ENCODE measurements around the gene SATL1.

Gene SATL1

GRCh38 chrX:85215946-85216345 lies 27.6 kb downstream of the SATL1 start:
- Histone ChIP-seq H2AK5ac (ENCODE audit: low read length, severe bottlenecking) (no peak overlapping the region), H3K4ac (ENCODE audit: low read depth in 1 of 2, low read length in 2 of 2) (no peak overlapping the region), H3K23ac (ENCODE audit: low read length in 2 of 2) (no peak overlapping the region), H3K4me3 (ENCODE audit: insufficient read depth in 1 of 2, low read depth in 1 of 2, low read length in 2 of 2) (no peak overlapping the region), H3K4me2 (ENCODE audit: low read length, poor library complexity, severe bottlenecking) (no peak overlapping the region), H4K91ac (ENCODE audit: low read length) (no peak overlapping the region), H2BK5ac (ENCODE audit: low read depth, low read length, poor library complexity, severe bottlenecking) (no peak overlapping the region), H3K9me3 (ENCODE audit: control insufficient read depth, low read length) (no peaks in the 10 kb centered on the region), H2BK15ac (ENCODE audit: low read depth, poor library complexity, severe bottlenecking) (no peak overlapping the region), H3K79me1 (replicated peaks; ENCODE audit: low read length, poor library complexity, severe bottlenecking) (no peaks in the 10 kb centered on the region), H3K9ac (ENCODE audit: low read length) (no peak overlapping the region), H2BK120ac (ENCODE audit: low read depth, low read length) (no peak overlapping the region), H3K36me3 (ENCODE audit: control insufficient read depth in 1 of 2, insufficient read depth in 2 of 2, low read depth in 1 of 2, low read length in 2 of 2) (no peaks in the 10 kb centered on the region), H3K4me1 (ENCODE audit: control insufficient read depth, insufficient read depth, low read depth, low read length) (no peaks in the 10 kb centered on the region), H2BK12ac (ENCODE audit: low read length in 2 of 2) (no peak overlapping the region), H3K27ac (ENCODE audit: low read length, poor library complexity, severe bottlenecking) (no peak overlapping the region), H3K14ac (ENCODE audit: low read length in 2 of 2) (no peak overlapping the region), H2AFZ (ENCODE audit: low read depth, low read length) (no peak overlapping the region), H3K18ac (ENCODE audit: low read depth in 1 of 2, low read length in 2 of 2) (no peak overlapping the region), H4K8ac (ENCODE audit: low read length) (no peak overlapping the region), H3K27me3 (ENCODE audit: control insufficient read depth in 1 of 2, insufficient read depth in 1 of 2, low read length in 2 of 2) (no peaks in the 10 kb centered on the region)
- no peak for DNase-seq
- WGBS = 27% methylated on average over 1 of the region's 1 CpG

- no peak overlapping the region for H2BK12ac ChIP-seq (ENCODE audit: low read length in 2 of 2)
- H3K4me1 ChIP-seq (ENCODE audit: control insufficient read depth, insufficient read depth, low read depth, low read length) = no peaks in the 10 kb centered on the region
- DNase-seq = no peak
- H3K27ac ChIP-seq (ENCODE audit: low read length, poor library complexity, severe bottlenecking) = no peak overlapping the region
- no peak overlapping the region for H3K14ac ChIP-seq (ENCODE audit: low read length in 2 of 2)
- no peak overlapping the region for H3K4me3 ChIP-seq (ENCODE audit: insufficient read depth in 1 of 2, low read depth in 1 of 2, low read length in 2 of 2)
- H4K91ac ChIP-seq (ENCODE audit: low read length) = no peak overlapping the region
- no peaks in the 10 kb centered on the region for H3K79me1 ChIP-seq (replicated peaks; ENCODE audit: low read length, poor library complexity, severe bottlenecking)
- H3K4ac ChIP-seq (ENCODE audit: low read depth in 1 of 2, low read length in 2 of 2) = no peak overlapping the region
- H3K18ac ChIP-seq (ENCODE audit: low read depth in 1 of 2, low read length in 2 of 2) = no peak overlapping the region
- no peaks in the 10 kb centered on the region for H3K36me3 ChIP-seq (ENCODE audit: control insufficient read depth in 1 of 2, insufficient read depth in 2 of 2, low read depth in 1 of 2, low read length in 2 of 2)
- no peak overlapping the region for H2BK5ac ChIP-seq (ENCODE audit: low read depth, low read length, poor library complexity, severe bottlenecking)
- no peak overlapping the region for H2BK15ac ChIP-seq (ENCODE audit: low read depth, poor library complexity, severe bottlenecking)
- no peak overlapping the region for H2AK5ac ChIP-seq (ENCODE audit: low read length, severe bottlenecking)
- WGBS = 58% methylated on average over 2 of the region's 3 CpGs
- H3K23ac ChIP-seq (ENCODE audit: low read length in 2 of 2) = no peak overlapping the region
- H2BK120ac ChIP-seq (ENCODE audit: low read depth, low read length) = no peak overlapping the region
- H3K9ac ChIP-seq (ENCODE audit: low read length) = no peak overlapping the region
- H2AFZ ChIP-seq (ENCODE audit: low read depth, low read length) = no peak overlapping the region
- no peak overlapping the region for H4K8ac ChIP-seq (ENCODE audit: low read length)
- no peak overlapping the region for H3K4me2 ChIP-seq (ENCODE audit: low read length, poor library complexity, severe bottlenecking)
- no peaks in the 10 kb centered on the region for H3K27me3 ChIP-seq (ENCODE audit: control insufficient read depth in 1 of 2, insufficient read depth in 1 of 2, low read length in 2 of 2)
- no peaks in the 10 kb centered on the region for H3K9me3 ChIP-seq (ENCODE audit: control insufficient read depth, low read length)
These were observed 29.6 kb downstream of the SATL1 start for GRCh38 chrX:85213792-85214530.

- no peak overlapping the region for H3K18ac ChIP-seq (ENCODE audit: low read depth in 1 of 2, low read length in 2 of 2)
- no peak overlapping the region for H4K91ac ChIP-seq (ENCODE audit: low read length)
- no peak overlapping the region for H3K9ac ChIP-seq (ENCODE audit: low read length)
- H3K27me3 ChIP-seq (ENCODE audit: control insufficient read depth in 1 of 2, insufficient read depth in 1 of 2, low read length in 2 of 2) = no peaks in the 10 kb centered on the region
- H2BK12ac ChIP-seq (ENCODE audit: low read length in 2 of 2) = no peak overlapping the region
- WGBS = 88% methylated on average over 7 of the region's 8 CpGs
- no peaks in the 10 kb centered on the region for H3K4me1 ChIP-seq (ENCODE audit: control insufficient read depth, insufficient read depth, low read depth, low read length)
- no peaks in the 10 kb centered on the region for H3K36me3 ChIP-seq (ENCODE audit: control insufficient read depth in 1 of 2, insufficient read depth in 2 of 2, low read depth in 1 of 2, low read length in 2 of 2)
- no peak overlapping the region for H3K4me2 ChIP-seq (ENCODE audit: low read length, poor library complexity, severe bottlenecking)
- H2AFZ ChIP-seq (ENCODE audit: low read depth, low read length) = no peak overlapping the region
- no peak overlapping the region for H3K4me3 ChIP-seq (ENCODE audit: insufficient read depth in 1 of 2, low read depth in 1 of 2, low read length in 2 of 2)
- no peak overlapping the region for H3K27ac ChIP-seq (ENCODE audit: low read length, poor library complexity, severe bottlenecking)
- H3K4ac ChIP-seq (ENCODE audit: low read depth in 1 of 2, low read length in 2 of 2) = no peak overlapping the region
- no peak overlapping the region for H3K14ac ChIP-seq (ENCODE audit: low read length in 2 of 2)
- DNase-seq = no peak
- no peak overlapping the region for H2BK5ac ChIP-seq (ENCODE audit: low read depth, low read length, poor library complexity, severe bottlenecking)
- no peaks in the 10 kb centered on the region for H3K79me1 ChIP-seq (replicated peaks; ENCODE audit: low read length, poor library complexity, severe bottlenecking)
- H3K23ac ChIP-seq (ENCODE audit: low read length in 2 of 2) = no peak overlapping the region
- no peaks in the 10 kb centered on the region for H3K9me3 ChIP-seq (ENCODE audit: control insufficient read depth, low read length)
- H2AK5ac ChIP-seq (ENCODE audit: low read length, severe bottlenecking) = no peak overlapping the region
- no peak overlapping the region for H2BK120ac ChIP-seq (ENCODE audit: low read depth, low read length)
- H2BK15ac ChIP-seq (ENCODE audit: low read depth, poor library complexity, severe bottlenecking) = no peak overlapping the region
- H4K8ac ChIP-seq (ENCODE audit: low read length) = no peak overlapping the region
These were observed 40.1 kb downstream of the SATL1 start for GRCh38 chrX:85203461-85203970.

GRCh38 chrX:85196319-85196718 lies 47.3 kb downstream of the SATL1 start:
- WGBS = 100% methylated on average over 1 of the region's 1 CpG
- H2AK5ac ChIP-seq (ENCODE audit: low read length, severe bottlenecking) = no peak overlapping the region
- H3K36me3 ChIP-seq (ENCODE audit: control insufficient read depth in 1 of 2, insufficient read depth in 2 of 2, low read depth in 1 of 2, low read length in 2 of 2) = no peaks in the 10 kb centered on the region
- H2BK120ac ChIP-seq (ENCODE audit: low read depth, low read length) = no peak overlapping the region
- no peaks in the 10 kb centered on the region for H3K79me1 ChIP-seq (replicated peaks; ENCODE audit: low read length, poor library complexity, severe bottlenecking)
- no peak overlapping the region for H4K91ac ChIP-seq (ENCODE audit: low read length)
- no peak overlapping the region for H3K18ac ChIP-seq (ENCODE audit: low read depth in 1 of 2, low read length in 2 of 2)
- H3K4me2 ChIP-seq (ENCODE audit: low read length, poor library complexity, severe bottlenecking) = no peak overlapping the region
- no peak overlapping the region for H2BK12ac ChIP-seq (ENCODE audit: low read length in 2 of 2)
- no peak overlapping the region for H3K23ac ChIP-seq (ENCODE audit: low read length in 2 of 2)
- H3K14ac ChIP-seq (ENCODE audit: low read length in 2 of 2) = no peak overlapping the region
- H3K9me3 ChIP-seq (ENCODE audit: control insufficient read depth, low read length) = no peaks in the 10 kb centered on the region
- no peak for DNase-seq
- H3K4me1 ChIP-seq (ENCODE audit: control insufficient read depth, insufficient read depth, low read depth, low read length) = no peaks in the 10 kb centered on the region
- no peak overlapping the region for H3K27ac ChIP-seq (ENCODE audit: low read length, poor library complexity, severe bottlenecking)
- H3K4ac ChIP-seq (ENCODE audit: low read depth in 1 of 2, low read length in 2 of 2) = no peak overlapping the region
- H3K27me3 ChIP-seq (ENCODE audit: control insufficient read depth in 1 of 2, insufficient read depth in 1 of 2, low read length in 2 of 2) = no peaks in the 10 kb centered on the region
- no peak overlapping the region for H2BK5ac ChIP-seq (ENCODE audit: low read depth, low read length, poor library complexity, severe bottlenecking)
- no peak overlapping the region for H2AFZ ChIP-seq (ENCODE audit: low read depth, low read length)
- H3K4me3 ChIP-seq (ENCODE audit: insufficient read depth in 1 of 2, low read depth in 1 of 2, low read length in 2 of 2) = no peak overlapping the region
- no peak overlapping the region for H4K8ac ChIP-seq (ENCODE audit: low read length)
- no peak overlapping the region for H3K9ac ChIP-seq (ENCODE audit: low read length)
- no peak overlapping the region for H2BK15ac ChIP-seq (ENCODE audit: low read depth, poor library complexity, severe bottlenecking)

Measured in mesenchymal stem cell (in vitro differentiated cells and primary cell).